Activated B cell treated with CpG ODN at 0.5 μM for 24 hours (primary cell): ENCODE results near the gene HSDL2. TPM values are rescaled to one million over a fixed set of nuclear protein-coding genes. Genes with fewer than 3 reads are reported as not detected.

Experiments
- ATAC-seq: fragments of 200-7000 bp; cut with Tn5 transposase; one replicate; pipeline ENCODE4 v1.10.0; 2021; ENCODE audit warnings: low read depth, mild to moderate bottlenecking, moderate library complexity
- CTCF ChIA-PET: fragments of 350-600 bp; sonication (Branson Sonifier 250); formaldehyde crosslinking; loops from one replicate; lab custom pipeline; 2021; ENCODE audit warnings: antibody characterized with exemption; lab: Charles Lee
- POLR2A ChIA-PET: fragments of 350-600 bp; sonication (Branson Sonifier 250); formaldehyde crosslinking; loops from one replicate; lab custom pipeline; 2021; ENCODE audit warnings: antibody characterized with exemption; lab: Charles Lee
- DNase-seq: peaks from one replicate; pipeline ENCODE4 v3.0.0; 2022
- H3K27ac Mint-ChIP-seq: one replicate; pipeline ENCODE4 v1.8.0; 2020; ENCODE audit warnings: mixed read lengths
- H3K27me3 Mint-ChIP-seq: one replicate; pipeline ENCODE4 v1.8.0; 2021; ENCODE audit warnings: mixed read lengths
- H3K36me3 Mint-ChIP-seq: one replicate; pipeline ENCODE4 v1.8.0; 2021; ENCODE audit warnings: low read depth, mixed read lengths
- H3K4me1 Mint-ChIP-seq: one replicate; pipeline ENCODE4 v1.8.0; 2021; ENCODE audit warnings: mixed read lengths
- H3K4me3 Mint-ChIP-seq: one replicate; pipeline ENCODE4 v1.8.0; 2020; ENCODE audit warnings: mild to moderate bottlenecking, mixed read lengths
- H3K9me3 Mint-ChIP-seq: one replicate; pipeline ENCODE4 v1.8.0; 2020; ENCODE audit warnings: mixed read lengths
- CTCF ChIP-seq: fragments of 200-600 bp; IDR thresholded peaks from one replicate; pipeline ENCODE4 v1.8.0; 2022; ENCODE audit warnings: antibody characterized with exemption, mild to moderate bottlenecking
- intact Hi-C: fragments of 100-400 bp; cut with micrococcal nuclease; formaldehyde crosslinking; loops from one replicate; pipeline ENCODE4 v1.15.1; 2024
- total RNA-seq: library from RNA; stranded (reverse); gene quantifications from 2 replicates; pipeline ENCODE4 v1.2.3, GENCODE V29; 2022

The HSDL2 gene
- total RNA-seq, 1 donor from 2014 or later = 11.3 TPM

- intact Hi-C loops = no loop called here
- ChIA-PET CTCF (no interaction called here), POLR2A (no interaction called here)
- Mint-ChIP-seq H3K9me3 (peaks cover 16% of the 10 kb centered on the region), H3K4me1 (no peaks in the 10 kb centered on the region), H3K27ac (no peak overlapping the region), H3K27me3 (no peaks in the 10 kb centered on the region), H3K4me3 (no peak overlapping the region), H3K36me3 (peaks cover 23% of the 10 kb centered on the region)
- no peak for DNase-seq
- TF ChIP-seq CTCF = no peak
- no peak for ATAC-seq
Observed at GRCh38 chr9:112493393-112494137, 113.7 kb downstream of the HSDL2 start.

- no peak overlapping the region for H3K4me3 Mint-ChIP-seq
- peaks cover 16% of the 10 kb centered on the region for H3K9me3 Mint-ChIP-seq
- no peak for TF ChIP-seq CTCF
- H3K36me3 Mint-ChIP-seq = peaks cover 23% of the 10 kb centered on the region
- H3K27ac Mint-ChIP-seq = no peak overlapping the region
- no peak for DNase-seq
- intact Hi-C loops = no loop called here
- ATAC-seq = no peak
- CTCF ChIA-PET = no interaction called here
- no peaks in the 10 kb centered on the region for H3K27me3 Mint-ChIP-seq
- POLR2A ChIA-PET = no interaction called here
- H3K4me1 Mint-ChIP-seq = no peaks in the 10 kb centered on the region
Observed at GRCh38 chr9:112494153-112494552, 114.2 kb downstream of the HSDL2 start.

- DNase-seq (no peak), ATAC-seq (no peak)
- Mint-ChIP-seq H3K9me3 (peaks cover 16% of the 10 kb centered on the region), H3K27ac (no peak overlapping the region), H3K27me3 (no peaks in the 10 kb centered on the region), H3K4me1 (no peaks in the 10 kb centered on the region), H3K36me3 (peaks cover 23% of the 10 kb centered on the region), H3K4me3 (no peak overlapping the region)
- TF ChIP-seq CTCF = no peak
- intact Hi-C loops = no loop called here
- POLR2A ChIA-PET = no interaction called here
- CTCF ChIA-PET = no interaction called here
Observed at GRCh38 chr9:112495614-112496013, 115.7 kb downstream of the HSDL2 start.

- intact Hi-C loops = no loop called here
- ATAC-seq (no peak), DNase-seq (no peak)
- peaks cover 16% of the 10 kb centered on the region for H3K9me3 Mint-ChIP-seq
- H3K4me1 Mint-ChIP-seq = no peaks in the 10 kb centered on the region
- H3K36me3 Mint-ChIP-seq = peaks cover 23% of the 10 kb centered on the region
- no peaks in the 10 kb centered on the region for H3K27me3 Mint-ChIP-seq
- ChIA-PET CTCF (no interaction called here), POLR2A (no interaction called here)
- no peak for TF ChIP-seq CTCF
- H3K4me3 Mint-ChIP-seq = no peak overlapping the region
- H3K27ac Mint-ChIP-seq = no peak overlapping the region
Observed at GRCh38 chr9:112496074-112496722, 116.3 kb downstream of the HSDL2 start.

- Mint-ChIP-seq H3K36me3 (peaks cover 4% of the 10 kb centered on the region), H3K4me1 (no peaks in the 10 kb centered on the region), H3K27ac (no peak overlapping the region), H3K9me3 (peaks cover under 1% of the 10 kb centered on the region), H3K27me3 (no peaks in the 10 kb centered on the region), H3K4me3 (no peak overlapping the region)
- ChIA-PET CTCF (no interaction called here), POLR2A (no interaction called here)
- DNase-seq (no peak), ATAC-seq (no peak)
- intact Hi-C loops = no loop called here
- no peak for TF ChIP-seq CTCF
Observed at GRCh38 chr9:112500842-112501241, 120.9 kb downstream of the HSDL2 start.
